GM23338 (cell line): ENCODE measurements around the gene SIRPG. TPM values are rescaled to one million over a fixed set of nuclear protein-coding genes. Genes with fewer than 3 reads are reported as not detected.

Experiments used
- ATAC-seq: fragments of 200-7000 bp; cut with Tn5 transposase; 3 replicates; pipeline ENCODE4 v1.9.1; 2020
- DNase-seq: peaks from one replicate; pipeline ENCODE4 v3.0.0-alpha.2; 2015; ENCODE audit warnings: low spot score
- H2AFZ ChIP-seq: fragments of 200-600 bp; sonication (generic); 2 replicates; pipeline ENCODE4 v1.8.0; 2016; ENCODE audit warnings: antibody characterized with exemption, mild to moderate bottlenecking, moderate library complexity
- H3F3A ChIP-seq: fragments of 200-600 bp; sonication (generic); replicated peaks from 2 replicates; pipeline ENCODE4 v1.8.0; 2017; ENCODE audit warnings: antibody characterized with exemption, mixed run types, low read depth
- H3K27ac ChIP-seq: fragments of 200-600 bp; sonication (generic); 2 replicates; pipeline ENCODE4 v1.6.1; 2016; ENCODE audit warnings: low read depth
- H3K27me3 ChIP-seq: fragments of 200-600 bp; sonication (generic); 2 replicates; pipeline ENCODE4 v1.8.0; 2016; ENCODE audit warnings: mild to moderate bottlenecking, mixed run types, moderate library complexity; ENCODE audit not compliant: insufficient read depth
- H3K36me3 ChIP-seq: fragments of 200-600 bp; sonication (generic); 2 replicates; pipeline ENCODE4 v1.8.0; 2016; ENCODE audit warnings: mild to moderate bottlenecking; ENCODE audit not compliant: insufficient read depth
- H3K4me1 ChIP-seq: fragments of 200-600 bp; sonication (generic); 2 replicates; pipeline ENCODE4 v1.8.0; 2016; ENCODE audit warnings: mild to moderate bottlenecking, moderate library complexity; ENCODE audit not compliant: insufficient read depth
- H3K4me2 ChIP-seq: fragments of 200-600 bp; sonication (generic); 2 replicates; pipeline ENCODE4 v1.7.1; 2017; ENCODE audit warnings: mixed run types
- H3K4me3 ChIP-seq: fragments of 200-600 bp; sonication (generic); 2 replicates; pipeline ENCODE4 v1.6.1; 2016; ENCODE audit warnings: mixed run types
- H3K79me2 ChIP-seq: fragments of 200-600 bp; sonication (generic); replicated peaks from 2 replicates; pipeline ENCODE4 v1.8.0; 2017; ENCODE audit warnings: mild to moderate bottlenecking; ENCODE audit not compliant: insufficient read depth
- H3K9me2 ChIP-seq: fragments of 200-600 bp; sonication (generic); 2 replicates; pipeline ENCODE4 v1.8.0; 2017; ENCODE audit not compliant: insufficient read depth
- H4K20me1 ChIP-seq: fragments of 200-600 bp; sonication (generic); replicated peaks from 2 replicates; pipeline ENCODE4 v1.8.0; 2017; ENCODE audit warnings: mild to moderate bottlenecking; ENCODE audit not compliant: insufficient read depth
- H3K27ac Mint-ChIP-seq: 2 replicates; pipeline ENCODE4 v1.8.0; 2020; ENCODE audit warnings: inconsistent platforms, mild to moderate bottlenecking, moderate library complexity, mixed read lengths
- H3K27me3 Mint-ChIP-seq: 3 replicates; pipeline ENCODE4 v1.8.0; 2022; ENCODE audit warnings: low read depth, mild to moderate bottlenecking, moderate library complexity, mixed read lengths, inconsistent platforms; ENCODE audit not compliant: insufficient read depth, poor library complexity
- H3K36me3 Mint-ChIP-seq: 3 replicates; pipeline ENCODE4 v1.8.0; 2021; ENCODE audit warnings: low read depth, mild to moderate bottlenecking, inconsistent platforms, moderate library complexity, mixed read lengths
- H3K4me1 Mint-ChIP-seq: 3 replicates; pipeline ENCODE4 v1.8.0; 2020; ENCODE audit warnings: mild to moderate bottlenecking, inconsistent platforms, mixed read lengths
- H3K4me3 Mint-ChIP-seq: 3 replicates; pipeline ENCODE4 v1.8.0; 2021; ENCODE audit warnings: moderate library complexity, mild to moderate bottlenecking, inconsistent platforms, mixed read lengths
- H3K9me3 Mint-ChIP-seq: 3 replicates; pipeline ENCODE4 v1.8.0; 2020; ENCODE audit warnings: moderate library complexity, mild to moderate bottlenecking, inconsistent platforms, mixed read lengths
- CREB1 ChIP-seq: fragments of 250-450 bp; sonication (Bioruptor Pico); IDR thresholded peaks from 2 replicates; pipeline ENCODE4 v1.5.0; 2020; ENCODE audit warnings: low read depth, mild to moderate bottlenecking, moderate library complexity
- EZH2 ChIP-seq: fragments of 200-600 bp; sonication (generic); IDR thresholded peaks from one replicate; pipeline ENCODE4 v1.8.0; 2017; ENCODE audit warnings: antibody characterized with exemption, mild to moderate bottlenecking, low read depth; ENCODE audit not compliant: unreplicated experiment
- EZH2phosphoT487 ChIP-seq: fragments of 200-600 bp; sonication (generic); IDR thresholded peaks from one replicate; pipeline ENCODE4 v1.8.1; 2018; ENCODE audit warnings: antibody characterized with exemption; ENCODE audit not compliant: unreplicated experiment
- JUNB ChIP-seq: IDR thresholded peaks from one replicate; pipeline ENCODE4 v1.6.1; 2016; ENCODE audit warnings: antibody characterized with exemption; ENCODE audit not compliant: unreplicated experiment
- ZNF114 ChIP-seq: fragments of 250-450 bp; sonication (Bioruptor Pico); IDR thresholded peaks from 2 replicates; pipeline ENCODE4 v1.5.0; 2020; ENCODE audit warnings: mild to moderate bottlenecking, moderate library complexity
- ZNF331 ChIP-seq: fragments of 250-450 bp; sonication (Bioruptor Pico); IDR thresholded peaks from 2 replicates; pipeline ENCODE4 v1.5.0; 2020; ENCODE audit warnings: low read depth, mild to moderate bottlenecking, moderate library complexity
- ZNF462 ChIP-seq: fragments of 250-450 bp; sonication (Bioruptor Pico); IDR thresholded peaks from 2 replicates; pipeline ENCODE4 v1.5.0; 2020; ENCODE audit warnings: mild to moderate bottlenecking, moderate library complexity
- polyA plus RNA-seq: library from polyadenylated mRNA; unstranded; fragments of >200 nt; fragmentation: Nextera tagmentation; extraction: Ambion mirVana; gene quantifications from 2 replicates; pipeline ENCODE4 v1.2.1, GENCODE V29; 2016
- total RNA-seq: library from RNA; depleted of rRNA; stranded (reverse); fragments of >200 nt; shearing (Covaris generic); gene quantifications from 2 replicates; pipeline ENCODE4 v1.2.3, GENCODE V29; 2014

Gene SIRPG
- total and polyA plus RNA-seq, 2 experiments from 2014 or later = not detected

GRCh38 chr20:1661542-1662299 is 4.1 kb upstream of the SIRPG start (continued):
- TF ChIP-seq ZNF331 (no peak), ZNF462 (CRISPR knock-in tag) (no peak)

- no peak for DNase-seq
- TF ChIP-seq ZNF114 (no peak), CREB1 (CRISPR knock-in tag) (no peak), EZH2 (no peak), JUNB (no peak), ZNF462 (CRISPR knock-in tag) (no peak), EZH2phosphoT487 (no peak)
Observed at GRCh38 chr20:1660246-1660645, 2.7 kb upstream of the SIRPG start.

More at GRCh38 chr20:1660246-1660645, 2.7 kb upstream of the SIRPG start:
- Mint-ChIP-seq H3K27ac (no peak overlapping the region), H3K9me3 (no peaks in the 10 kb centered on the region; the same call in 2 of the 3 replicates), H3K27me3 (peaks cover 5% of the 10 kb centered on the region), H3K4me1 (peaks cover 7% of the 10 kb centered on the region), H3K4me3 (no peak overlapping the region), H3K36me3 (no peaks in the 10 kb centered on the region; the same call in 2 of the 3 replicates)
- no peak for ATAC-seq
- Histone ChIP-seq H3K9me2 (no peaks in the 10 kb centered on the region; the same call in 1 of the 2 replicates), H2AFZ (no peak overlapping the region), H3F3A (no peaks in the 10 kb centered on the region), H3K79me2 (no peaks in the 10 kb centered on the region), H3K4me2 (no peak overlapping the region), H4K20me1 (no peaks in the 10 kb centered on the region), H3K4me1 (no peaks in the 10 kb centered on the region), H3K4me3 (no peak overlapping the region), H3K27ac (no peak overlapping the region), H3K36me3 (no peaks in the 10 kb centered on the region), H3K27me3 (no peaks in the 10 kb centered on the region)
